Right atrium auricular region (tissue), 2 donors: ENCODE measurements around the gene NOP56. TPM values are rescaled to one million over a fixed set of nuclear protein-coding genes. Genes with fewer than 3 reads are reported as not detected.
A peak's percentile ranks its signal among the peaks of the same experiment; 100 is the strongest.

Experiments
- DNase-seq: peaks from one replicate; pipeline ENCODE4 v3.0.0-alpha.2; 2019; ENCODE audit warnings: low spot score
- H3K27ac ChIP-seq, 2 donors: fragments of 200-600 bp; sonication (generic); 1 replicate in 1 of 2; 2 replicates in 1 of 2; pipeline ENCODE4 v1.5.1; 2016 to 2019
- H3K27me3 ChIP-seq, 2 donors: fragments of 200-600 bp; sonication (generic); one replicate each; pipeline versions ENCODE4 v1.5.1 to v1.6.0; 2017 to 2019
- H3K36me3 ChIP-seq: fragments of 200-600 bp; sonication (generic); one replicate; pipeline ENCODE4 v1.5.1; 2016
- H3K4me1 ChIP-seq, 2 donors: fragments of 200-600 bp; sonication (generic); one replicate each; pipeline versions ENCODE4 v1.5.1 to v1.6.0; 2017 to 2019
- H3K4me3 ChIP-seq, 2 donors: fragments of 200-600 bp; sonication (generic); 1 replicate in 1 of 2; 2 replicates in 1 of 2; pipeline ENCODE4 v1.5.1; 2017 to 2019; ENCODE audit warnings: mild to moderate bottlenecking in 1 of 2, moderate library complexity in 1 of 2
- H3K9me3 ChIP-seq, 2 donors: fragments of 200-600 bp; sonication (generic); one replicate each; pipeline ENCODE4 v1.5.1; 2019
- total RNA-seq, 2 donors: library from RNA; depleted of rRNA; stranded (reverse); fragments of >200 nt; gene quantifications; one replicate each; pipeline ENCODE4 v1.1.0, GENCODE V29; 2016
- TF ChIP-seq, protein P1 (sequence below), 2 donors: fragments of 200-600 bp; sonication (generic); IDR thresholded peaks; one replicate each; pipeline ENCODE4 v1.5.1; 2019; ENCODE audit warnings: antibody characterized with exemption in 2 of 2

NOP56 gene
- total RNA-seq, 2 donors from 2014 or later: 30.9 to 47.1 TPM

DNA sequence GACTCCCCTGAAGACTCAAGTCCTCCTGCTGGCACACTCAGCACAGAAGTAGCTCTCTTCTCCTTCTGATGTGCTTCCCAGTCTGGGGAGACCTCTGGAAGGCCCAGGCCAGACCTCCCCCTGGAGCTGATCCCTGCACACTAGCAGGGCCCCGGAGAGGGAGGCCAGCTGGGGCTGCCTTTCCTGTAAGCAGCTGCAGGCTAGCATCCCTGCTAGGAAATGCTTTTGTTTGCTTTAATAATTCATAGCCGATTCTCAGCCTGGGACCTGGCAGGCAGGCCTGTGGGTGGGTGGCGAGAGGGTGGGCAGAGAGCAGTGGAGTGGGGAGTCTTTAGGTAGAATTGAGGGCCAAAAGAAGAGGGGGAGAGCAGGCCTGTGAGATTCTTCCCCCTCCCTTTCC is 45.3 kb downstream of the NOP56 start:
- Histone ChIP-seq H3K36me3 (no peaks in the 10 kb centered on the region), H3K27me3 (no peaks in the 10 kb centered on the region), H3K4me3 (no peak overlapping the region), H3K4me1 (peaks cover 0 to 7% of the 10 kb centered on the region in 2 donors), H3K27ac (no peak overlapping the region), H3K9me3 (no peaks in the 10 kb centered on the region)
- no peak for DNase-seq
- TF ChIP-seq, protein P1, sequence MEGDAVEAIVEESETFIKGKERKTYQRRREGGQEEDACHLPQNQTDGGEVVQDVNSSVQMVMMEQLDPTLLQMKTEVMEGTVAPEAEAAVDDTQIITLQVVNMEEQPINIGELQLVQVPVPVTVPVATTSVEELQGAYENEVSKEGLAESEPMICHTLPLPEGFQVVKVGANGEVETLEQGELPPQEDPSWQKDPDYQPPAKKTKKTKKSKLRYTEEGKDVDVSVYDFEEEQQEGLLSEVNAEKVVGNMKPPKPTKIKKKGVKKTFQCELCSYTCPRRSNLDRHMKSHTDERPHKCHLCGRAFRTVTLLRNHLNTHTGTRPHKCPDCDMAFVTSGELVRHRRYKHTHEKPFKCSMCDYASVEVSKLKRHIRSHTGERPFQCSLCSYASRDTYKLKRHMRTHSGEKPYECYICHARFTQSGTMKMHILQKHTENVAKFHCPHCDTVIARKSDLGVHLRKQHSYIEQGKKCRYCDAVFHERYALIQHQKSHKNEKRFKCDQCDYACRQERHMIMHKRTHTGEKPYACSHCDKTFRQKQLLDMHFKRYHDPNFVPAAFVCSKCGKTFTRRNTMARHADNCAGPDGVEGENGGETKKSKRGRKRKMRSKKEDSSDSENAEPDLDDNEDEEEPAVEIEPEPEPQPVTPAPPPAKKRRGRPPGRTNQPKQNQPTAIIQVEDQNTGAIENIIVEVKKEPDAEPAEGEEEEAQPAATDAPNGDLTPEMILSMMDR (IDR thresholded peaks at IDR 0.05): no peak

DNA sequence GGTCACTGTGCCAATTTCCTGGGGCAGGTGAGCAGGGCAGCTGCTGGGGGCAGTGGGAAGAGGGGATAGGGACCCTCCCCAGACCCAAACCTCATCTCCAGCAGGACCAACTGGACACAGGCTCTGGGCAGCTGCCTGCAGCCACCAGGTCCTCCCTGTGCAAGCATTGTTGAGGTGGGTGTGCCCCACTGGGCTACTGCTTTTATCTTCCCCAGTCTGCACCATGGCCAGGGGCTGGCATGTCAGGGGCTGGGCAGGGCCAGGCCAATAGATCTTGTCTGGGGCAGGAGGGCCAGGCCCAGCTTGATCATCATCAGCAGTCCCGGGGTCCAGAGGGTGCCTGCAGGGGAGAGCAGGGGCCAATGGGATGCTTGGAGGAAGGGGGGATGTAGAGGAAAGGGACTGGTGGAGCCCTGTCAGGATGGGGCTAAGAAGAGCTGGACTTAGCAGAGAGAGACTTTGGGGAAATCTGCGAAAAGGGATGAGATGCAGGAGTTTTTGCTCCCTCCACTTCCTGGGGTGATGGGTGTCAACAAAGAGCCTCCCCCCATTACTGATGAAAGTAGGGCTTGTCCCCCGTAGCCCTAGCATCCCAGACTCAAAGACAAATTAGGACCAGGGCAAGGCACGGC is 45.9 kb downstream of the NOP56 start:
- no peak overlapping the region for H3K27ac ChIP-seq
- H3K4me1 ChIP-seq: peaks cover 0 to 7% of the 10 kb centered on the region in 2 donors
- no peak overlapping the region for H3K4me3 ChIP-seq
- TF ChIP-seq, protein P1 (IDR thresholded peaks at IDR 0.05): no peak
- H3K36me3 ChIP-seq: no peaks in the 10 kb centered on the region
- no peaks in the 10 kb centered on the region for H3K27me3 ChIP-seq
- peak; percentile 28 for DNase-seq
- H3K9me3 ChIP-seq: no peaks in the 10 kb centered on the region

DNA sequence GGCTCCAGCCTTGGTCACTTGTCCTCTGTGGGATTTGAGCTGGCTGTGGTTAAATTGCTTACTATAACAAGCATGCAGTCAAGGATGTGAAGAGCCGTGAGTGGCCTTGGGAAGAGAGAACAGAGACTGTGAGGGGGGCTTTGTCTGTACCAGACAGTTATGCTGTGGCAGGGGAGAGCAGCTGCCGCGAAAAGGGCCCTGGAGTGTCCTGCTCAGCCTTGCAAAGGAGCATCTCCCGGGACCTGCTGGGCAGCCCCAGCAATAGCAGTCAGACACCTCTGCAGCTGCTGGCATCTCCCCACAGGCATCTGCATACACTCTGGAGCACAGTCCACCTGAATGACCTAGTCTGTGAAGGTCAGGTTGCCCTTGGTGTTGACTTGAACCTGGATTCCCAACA is 46.5 kb downstream of the NOP56 start:
- DNase-seq: peak; percentile 56
- Histone ChIP-seq H3K4me1 (peaks cover 0 to under 1% of the 10 kb centered on the region in 2 donors), H3K9me3 (no peaks in the 10 kb centered on the region), H3K36me3 (no peaks in the 10 kb centered on the region), H3K27ac (no peak overlapping the region), H3K27me3 (no peaks in the 10 kb centered on the region), H3K4me3 (no peak overlapping the region)
- TF ChIP-seq, protein P1 (IDR thresholded peaks at IDR 0.05): no peak

DNA sequence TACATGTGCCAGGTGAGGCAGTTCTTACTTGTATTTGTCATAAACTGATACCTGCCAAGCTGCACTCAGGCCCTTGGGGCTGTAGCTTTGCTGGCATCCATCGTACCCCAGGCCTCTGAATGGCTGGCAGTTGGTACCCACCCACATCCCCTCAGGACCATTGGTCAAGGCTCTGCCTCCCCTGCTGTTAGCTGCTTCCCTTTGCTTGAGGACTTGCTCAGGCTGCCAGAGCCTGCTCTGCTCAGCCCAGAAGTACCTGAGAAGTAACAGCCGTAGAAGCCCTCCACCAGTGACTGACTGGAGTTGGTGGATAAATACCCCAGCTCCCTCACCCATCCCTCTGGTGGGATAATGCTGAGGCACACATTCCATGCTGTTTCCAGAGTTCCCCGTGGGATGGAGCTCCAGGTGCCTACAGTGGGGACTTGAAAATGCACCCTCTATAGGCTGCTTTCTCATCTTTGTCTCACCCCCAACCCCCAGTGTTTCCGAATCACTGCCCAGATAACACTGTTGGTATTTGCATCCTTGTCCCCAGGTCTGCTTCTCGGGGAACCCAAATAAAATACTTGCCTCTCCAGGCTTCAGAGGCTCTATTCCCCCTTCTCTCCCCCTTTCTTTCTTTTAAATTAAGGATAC is 47.5 kb downstream of the NOP56 start:
- Histone ChIP-seq H3K27me3 (no peaks in the 10 kb centered on the region), H3K27ac (no peak overlapping the region), H3K4me3 (no peak overlapping the region), H3K9me3 (no peaks in the 10 kb centered on the region), H3K4me1 (no peaks in the 10 kb centered on the region), H3K36me3 (no peaks in the 10 kb centered on the region)
- DNase-seq: peak; percentile 44
- TF ChIP-seq, protein P1 (IDR thresholded peaks at IDR 0.05): no peak

DNA sequence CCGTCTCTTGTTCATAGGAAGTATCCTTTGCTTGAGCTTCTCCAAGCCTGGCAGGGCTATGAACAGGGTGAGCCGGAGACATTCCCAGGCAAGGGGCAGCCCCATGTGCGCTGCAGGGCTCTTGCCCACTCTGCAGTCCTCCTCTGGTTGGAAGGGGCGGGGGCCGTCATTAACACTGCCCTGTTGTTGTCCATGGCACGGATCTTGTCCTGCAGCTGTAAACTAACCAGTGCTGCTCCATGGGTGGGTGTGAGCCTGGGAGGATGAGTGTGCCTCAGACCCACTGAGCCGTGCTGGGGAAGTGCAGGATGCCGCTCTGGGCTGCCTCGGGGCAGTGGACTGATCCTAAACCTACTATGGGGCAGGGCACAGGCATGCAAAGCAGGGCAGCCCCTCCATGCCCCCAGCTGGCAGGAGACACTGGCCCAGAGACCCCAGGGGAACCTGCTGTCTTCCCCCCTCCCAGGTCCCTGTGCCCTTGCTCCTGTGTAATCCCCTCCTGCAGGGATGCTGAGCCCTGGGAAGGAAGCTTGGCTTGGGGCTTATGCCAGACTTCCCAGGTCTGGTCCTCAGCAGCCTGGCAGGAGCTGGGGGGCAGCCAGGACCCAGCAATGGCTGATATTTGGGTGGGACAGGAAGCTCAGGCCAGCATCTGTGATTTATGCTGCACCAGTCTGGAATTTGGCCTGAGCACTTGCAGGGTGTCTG is 48.6 kb downstream of the NOP56 start:
- no peaks in the 10 kb centered on the region for H3K4me1 ChIP-seq
- no peaks in the 10 kb centered on the region for H3K36me3 ChIP-seq
- TF ChIP-seq, protein P1 (IDR thresholded peaks at IDR 0.05): no peak
- H3K9me3 ChIP-seq: no peaks in the 10 kb centered on the region
- DNase-seq: peak; percentile 46
- H3K4me3 ChIP-seq: no peak overlapping the region
- H3K27me3 ChIP-seq: no peaks in the 10 kb centered on the region
- no peak overlapping the region for H3K27ac ChIP-seq
